ENCODE data around the gene ZNF487. TPM values are rescaled to one million over a fixed set of nuclear protein-coding genes. Genes with fewer than 3 reads are reported as not detected.
"Not testable (repeated sequence)": the region's sequence is repeated elsewhere in the genome, so short reads cannot be mapped to it uniquely, and the experiment has no call there.

The ZNF487 gene
- total RNA-seq, 1 donor from 2014 or later: 2.2 TPM

- DNase-seq (ENCODE audit: low spot score); intact Hi-C loops (cut with micrococcal nuclease): not testable (repeated sequence)
These were observed 17.1 kb downstream of the ZNF487 start for GRCh38 chr10:43454025-43454424.

GRCh38 chr10:43456561-43456960 lies 19.6 kb downstream of the ZNF487 start:
- DNase-seq (ENCODE audit: low spot score); H3K36me3 Mint-ChIP-seq (ENCODE audit: low read depth); H3K27me3 Mint-ChIP-seq (ENCODE audit: low read depth); intact Hi-C loops (cut with micrococcal nuclease); H3K9me3 Mint-ChIP-seq: not testable (repeated sequence)
- Mint-ChIP-seq H3K4me3 (ENCODE audit: low read depth) (peak overlapping the region; percentile 5), H3K27ac (peak overlapping the region; percentile 100), H3K4me1 (ENCODE audit: low read depth) (peaks cover 41% of the 10 kb centered on the region)

More at GRCh38 chr10:43454025-43454424, 17.1 kb downstream of the ZNF487 start:
- peaks cover 40% of the 10 kb centered on the region for H3K4me1 Mint-ChIP-seq (ENCODE audit: low read depth)
- not testable (repeated sequence) for H3K27me3 Mint-ChIP-seq (ENCODE audit: low read depth); H3K36me3 Mint-ChIP-seq (ENCODE audit: low read depth); H3K9me3 Mint-ChIP-seq
- H3K27ac Mint-ChIP-seq: peak overlapping the region; percentile 100
- peak overlapping the region; percentile 99 for H3K4me3 Mint-ChIP-seq (ENCODE audit: low read depth)

- H3K27me3 Mint-ChIP-seq (ENCODE audit: low read depth): no peaks in the 10 kb centered on the region
- no peak overlapping the region for H3K4me3 Mint-ChIP-seq (ENCODE audit: low read depth)
- DNase-seq (ENCODE audit: low spot score): no peak
- H3K4me1 Mint-ChIP-seq (ENCODE audit: low read depth): peaks cover 29% of the 10 kb centered on the region
- peaks cover 7% of the 10 kb centered on the region for H3K36me3 Mint-ChIP-seq (ENCODE audit: low read depth)
- intact Hi-C loops (cut with micrococcal nuclease): no loop called here
- no peaks in the 10 kb centered on the region for H3K9me3 Mint-ChIP-seq
- H3K27ac Mint-ChIP-seq: no peak overlapping the region
These were observed 21.3 kb downstream of the ZNF487 start for GRCh38 chr10:43458227-43458626.

GRCh38 chr10:43461950-43462349 lies 25.0 kb downstream of the ZNF487 start:
- Mint-ChIP-seq H3K9me3 (no peaks in the 10 kb centered on the region), H3K36me3 (ENCODE audit: low read depth) (no peaks in the 10 kb centered on the region), H3K27me3 (ENCODE audit: low read depth) (no peaks in the 10 kb centered on the region), H3K4me3 (ENCODE audit: low read depth) (no peak overlapping the region), H3K27ac (no peak overlapping the region), H3K4me1 (ENCODE audit: low read depth) (peaks cover 8% of the 10 kb centered on the region)
- no peak for DNase-seq (ENCODE audit: low spot score)
- intact Hi-C loops (cut with micrococcal nuclease): loop anchor here (1.0 to 5.0 kb wide), 3 partner anchors 169 to 595 kb away; no protein-coding TSS in a partner anchor

GRCh38 chr10:43465086-43465735 lies 28.3 kb downstream of the ZNF487 start:
- H3K4me3 Mint-ChIP-seq (ENCODE audit: low read depth); H3K9me3 Mint-ChIP-seq; H3K4me1 Mint-ChIP-seq (ENCODE audit: low read depth); H3K36me3 Mint-ChIP-seq (ENCODE audit: low read depth); H3K27ac Mint-ChIP-seq; H3K27me3 Mint-ChIP-seq (ENCODE audit: low read depth); intact Hi-C loops (cut with micrococcal nuclease); DNase-seq (ENCODE audit: low spot score): not testable (repeated sequence)

- intact Hi-C loops (cut with micrococcal nuclease); DNase-seq (ENCODE audit: low spot score); H3K4me1 Mint-ChIP-seq (ENCODE audit: low read depth); H3K27me3 Mint-ChIP-seq (ENCODE audit: low read depth); H3K4me3 Mint-ChIP-seq (ENCODE audit: low read depth); H3K36me3 Mint-ChIP-seq (ENCODE audit: low read depth); H3K9me3 Mint-ChIP-seq; H3K27ac Mint-ChIP-seq: not testable (repeated sequence)
These were observed 28.8 kb downstream of the ZNF487 start for GRCh38 chr10:43465736-43466120.

DNA sequence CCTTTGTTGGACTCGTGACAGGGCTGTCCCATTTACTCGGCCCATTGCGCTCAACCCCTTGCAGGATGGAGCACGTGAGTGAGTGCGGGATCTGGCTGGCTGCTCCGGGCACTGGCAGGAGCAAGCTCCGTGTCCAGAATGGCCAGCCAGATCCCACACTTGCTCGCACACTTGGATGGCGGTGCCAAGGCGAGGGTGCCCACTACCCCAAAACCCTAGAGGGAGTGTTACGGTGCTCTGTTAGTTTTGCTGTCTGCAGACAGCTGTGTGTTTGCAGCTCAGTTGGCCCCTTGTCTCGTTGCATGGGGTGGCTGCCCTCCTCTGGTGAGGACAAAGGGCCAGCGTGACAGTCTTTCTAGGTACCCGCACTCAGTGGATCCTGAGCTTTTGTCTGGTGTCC lies 34.2 kb downstream of the ZNF487 start:
- H3K4me1 Mint-ChIP-seq (ENCODE audit: low read depth): no peaks in the 10 kb centered on the region

GRCh38 chr10:43471935-43472720 lies 35.2 kb downstream of the ZNF487 start:
- no peak overlapping the region for H3K27ac Mint-ChIP-seq
- DNase-seq (ENCODE audit: low spot score): no peak
- H3K9me3 Mint-ChIP-seq: peaks cover 4% of the 10 kb centered on the region
- intact Hi-C loops (cut with micrococcal nuclease): no loop called here
- no peaks in the 10 kb centered on the region for H3K27me3 Mint-ChIP-seq (ENCODE audit: low read depth)
- H3K4me1 Mint-ChIP-seq (ENCODE audit: low read depth): no peaks in the 10 kb centered on the region
- H3K4me3 Mint-ChIP-seq (ENCODE audit: low read depth): no peak overlapping the region
- H3K36me3 Mint-ChIP-seq (ENCODE audit: low read depth): no peaks in the 10 kb centered on the region

More for the DNA sequence above, 34.2 kb downstream of the ZNF487 start:
- no peaks in the 10 kb centered on the region for H3K27me3 Mint-ChIP-seq (ENCODE audit: low read depth)
- H3K27ac Mint-ChIP-seq: no peak overlapping the region
- intact Hi-C loops (cut with micrococcal nuclease): no loop called here
- H3K36me3 Mint-ChIP-seq (ENCODE audit: low read depth): no peaks in the 10 kb centered on the region
- no peak for DNase-seq (ENCODE audit: low spot score)
- no peak overlapping the region for H3K4me3 Mint-ChIP-seq (ENCODE audit: low read depth)
- no peaks in the 10 kb centered on the region for H3K9me3 Mint-ChIP-seq

DNA sequence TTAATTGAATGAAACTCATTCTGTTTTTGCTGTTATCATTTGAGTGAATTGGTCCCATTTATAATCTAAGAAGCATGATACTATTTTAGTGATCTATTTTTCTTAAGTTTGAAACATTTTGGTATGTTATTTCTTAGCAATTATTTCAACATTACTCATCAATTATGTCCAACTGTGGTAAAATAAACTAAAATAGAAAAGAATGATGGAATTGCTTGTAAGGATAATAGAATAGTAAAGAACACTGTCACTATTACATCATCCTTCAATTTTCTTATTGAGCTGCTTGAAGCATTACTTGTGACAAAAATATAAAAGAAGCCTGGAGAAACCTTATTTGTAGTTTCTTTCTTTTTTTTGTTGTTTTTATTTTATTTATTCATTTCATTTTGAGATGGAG lies 42.4 kb downstream of the ZNF487 start:
- H3K27ac Mint-ChIP-seq: no peak overlapping the region
- intact Hi-C loops (cut with micrococcal nuclease): no loop called here
- DNase-seq (ENCODE audit: low spot score): no peak
- no peak overlapping the region for H3K4me3 Mint-ChIP-seq (ENCODE audit: low read depth)
- H3K27me3 Mint-ChIP-seq (ENCODE audit: low read depth): no peaks in the 10 kb centered on the region
- H3K4me1 Mint-ChIP-seq (ENCODE audit: low read depth): no peaks in the 10 kb centered on the region
- peaks cover 26% of the 10 kb centered on the region for H3K9me3 Mint-ChIP-seq
- H3K36me3 Mint-ChIP-seq (ENCODE audit: low read depth): peaks cover 8% of the 10 kb centered on the region

GRCh38 chr10:43482319-43483078 lies 45.6 kb downstream of the ZNF487 start:
- H3K36me3 Mint-ChIP-seq (ENCODE audit: low read depth): peaks cover 11% of the 10 kb centered on the region
- no peak overlapping the region for H3K27ac Mint-ChIP-seq
- intact Hi-C loops (cut with micrococcal nuclease): no loop called here
- H3K9me3 Mint-ChIP-seq: peaks cover 43% of the 10 kb centered on the region
- DNase-seq (ENCODE audit: low spot score): no peak
- no peaks in the 10 kb centered on the region for H3K27me3 Mint-ChIP-seq (ENCODE audit: low read depth)
- H3K4me3 Mint-ChIP-seq (ENCODE audit: low read depth): no peak overlapping the region
- H3K4me1 Mint-ChIP-seq (ENCODE audit: low read depth): no peaks in the 10 kb centered on the region

GRCh38 chr10:43491855-43492254 lies 54.9 kb downstream of the ZNF487 start:
- intact Hi-C loops (cut with micrococcal nuclease): no loop called here
- DNase-seq (ENCODE audit: low spot score): no peak
- H3K4me1 Mint-ChIP-seq (ENCODE audit: low read depth): no peaks in the 10 kb centered on the region
- H3K27ac Mint-ChIP-seq: no peak overlapping the region
- no peaks in the 10 kb centered on the region for H3K36me3 Mint-ChIP-seq (ENCODE audit: low read depth)
- peaks cover 14% of the 10 kb centered on the region for H3K9me3 Mint-ChIP-seq
- no peak overlapping the region for H3K4me3 Mint-ChIP-seq (ENCODE audit: low read depth)
- no peaks in the 10 kb centered on the region for H3K27me3 Mint-ChIP-seq (ENCODE audit: low read depth)

DNA sequence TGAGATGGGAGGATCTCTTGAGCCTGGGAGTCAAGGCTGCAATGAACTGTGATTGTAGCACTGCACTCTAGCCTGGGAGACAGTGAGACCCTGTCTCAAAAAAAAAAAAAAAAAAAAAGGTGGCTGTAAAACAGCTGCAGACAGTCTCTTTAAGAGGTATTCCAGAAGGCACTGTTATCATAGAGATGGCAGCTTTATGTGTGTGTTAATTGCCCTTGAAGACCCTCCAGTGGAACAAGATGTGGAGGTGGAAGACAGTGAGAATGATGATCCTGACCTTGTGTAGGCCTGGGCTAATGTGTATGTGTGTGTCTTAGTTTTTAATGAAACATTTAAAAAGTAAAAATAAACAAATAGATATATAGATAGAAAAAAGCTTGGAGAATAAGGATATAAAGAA lies 66.0 kb downstream of the ZNF487 start:
- H3K36me3 Mint-ChIP-seq (ENCODE audit: low read depth): no peaks in the 10 kb centered on the region
- H3K27me3 Mint-ChIP-seq (ENCODE audit: low read depth): no peaks in the 10 kb centered on the region
- DNase-seq (ENCODE audit: low spot score): no peak
- H3K9me3 Mint-ChIP-seq: peaks cover 10% of the 10 kb centered on the region
- no peak overlapping the region for H3K27ac Mint-ChIP-seq
- intact Hi-C loops (cut with micrococcal nuclease): no loop called here
- no peaks in the 10 kb centered on the region for H3K4me1 Mint-ChIP-seq (ENCODE audit: low read depth)
- no peak overlapping the region for H3K4me3 Mint-ChIP-seq (ENCODE audit: low read depth)
